Breast epithelium (tissue), 4 donors: ENCODE results near the gene AOC1. TPM values are rescaled to one million over a fixed set of nuclear protein-coding genes. Genes with fewer than 3 reads are reported as not detected.
"Not testable (repeated sequence)": the region's sequence is repeated elsewhere in the genome, so short reads cannot be mapped to it uniquely, and the experiment has no call there.

ENCODE experiments used
- DNase-seq, 2 donors: peaks; one replicate each; pipeline ENCODE4 v3.0.0-alpha.2; 2019; ENCODE audit warnings: low spot score in 2 of 2
- H3K27ac ChIP-seq, 2 donors: fragments of 200-600 bp; sonication (generic) in 1 of 2; one replicate each; pipeline ENCODE4 v1.5.1; 2016 to 2019; ENCODE audit warnings: mild to moderate bottlenecking in 1 of 2
- H3K27me3 ChIP-seq, 2 donors: fragments of 200-600 bp; sonication (generic) in 1 of 2; one replicate each; pipeline versions ENCODE4 v1.5.1 to v1.6.0; 2017 to 2019; ENCODE audit warnings: control low read depth in 1 of 2, mild to moderate bottlenecking in 1 of 2
- H3K36me3 ChIP-seq: fragments of 200-600 bp; one replicate; pipeline ENCODE4 v1.5.1; 2019
- H3K4me1 ChIP-seq, 2 donors: fragments of 200-600 bp; sonication (generic); one replicate each; pipeline ENCODE4 v1.5.1; 2016 to 2019; ENCODE audit warnings: control low read depth in 1 of 2
- H3K4me3 ChIP-seq, 3 donors: fragments of 200-600 bp; sonication (generic); 1 replicate in 2 of 3; 2 replicates in 1 of 3; pipeline ENCODE4 v1.5.1; 2016 to 2019; ENCODE audit warnings: mild to moderate bottlenecking in 3 of 3, moderate library complexity in 2 of 3
- H3K9me3 ChIP-seq, 2 donors: fragments of 200-600 bp; sonication (generic) in 1 of 2; one replicate each; pipeline ENCODE4 v1.5.1; 2016 to 2019; ENCODE audit warnings: control low read depth in 1 of 2
- POLR2A ChIP-seq: fragments of 450-650 bp; IDR thresholded peaks from one replicate; pipeline ENCODE4 v1.6.1; 2016; ENCODE audit warnings: antibody characterized with exemption, mild to moderate bottlenecking, moderate library complexity
- POLR2AphosphoS5 ChIP-seq, 3 donors: sonication (generic); formaldehyde crosslinking; IDR thresholded peaks; one replicate each; pipeline ENCODE4 v1.6.1; 2017; ENCODE audit warnings: antibody characterized with exemption in 3 of 3
- intact Hi-C: fragments of 100-400 bp; cut with DNase I; formaldehyde crosslinking; loops from one replicate; pipeline ENCODE4 v1.15.1; 2023; ENCODE audit warnings: low total_unique reads
- total RNA-seq, 3 donors: library from RNA; depleted of rRNA; stranded (reverse); fragments of >200 nt; gene quantifications; one replicate each; pipeline ENCODE4 v1.1.0, GENCODE V29; 2016
- TF ChIP-seq, protein P1 (sequence below), 3 donors: fragments of 450-650 bp; IDR thresholded peaks; one replicate each; pipeline ENCODE4 v1.5.1; 2016 to 2017; ENCODE audit warnings: antibody characterized with exemption in 3 of 3, mild to moderate bottlenecking in 3 of 3, moderate library complexity in 3 of 3

The AOC1 gene
- total RNA-seq, 3 donors from 2014 or later, result 2.3 TPM; not detected in 2

DNA sequence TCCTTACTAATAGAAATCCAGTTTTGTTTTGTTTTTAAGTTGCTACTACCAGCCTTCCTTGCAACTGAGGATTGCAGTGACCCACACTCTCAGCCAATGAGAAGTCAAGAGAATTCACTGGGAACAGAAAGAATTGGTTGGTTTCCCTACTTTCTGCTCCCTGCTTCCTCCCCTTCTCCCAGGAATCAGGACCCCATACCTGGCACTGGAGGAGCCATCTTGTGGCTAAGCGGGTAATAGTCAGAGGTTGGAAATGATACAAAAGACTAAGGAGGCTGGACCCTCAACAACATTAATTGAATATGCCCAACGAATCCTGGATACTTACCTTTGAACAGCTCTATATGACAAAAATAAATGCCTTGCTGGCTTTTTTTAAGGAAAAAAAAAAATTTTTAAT is 45.5 kb upstream of the AOC1 start:
- Histone ChIP-seq H3K27ac (no peak overlapping the region), H3K36me3 (no peaks in the 10 kb centered on the region), H3K9me3 (peaks cover 16 to 17% of the 10 kb centered on the region in 2 donors), H3K4me1 (no peaks in the 10 kb centered on the region), H3K4me3 (no peak overlapping the region), H3K27me3 (no peaks in the 10 kb centered on the region)
- intact Hi-C loops, result no loop called here
- no peak for TF ChIP-seq POLR2A
- TF ChIP-seq, protein P1, sequence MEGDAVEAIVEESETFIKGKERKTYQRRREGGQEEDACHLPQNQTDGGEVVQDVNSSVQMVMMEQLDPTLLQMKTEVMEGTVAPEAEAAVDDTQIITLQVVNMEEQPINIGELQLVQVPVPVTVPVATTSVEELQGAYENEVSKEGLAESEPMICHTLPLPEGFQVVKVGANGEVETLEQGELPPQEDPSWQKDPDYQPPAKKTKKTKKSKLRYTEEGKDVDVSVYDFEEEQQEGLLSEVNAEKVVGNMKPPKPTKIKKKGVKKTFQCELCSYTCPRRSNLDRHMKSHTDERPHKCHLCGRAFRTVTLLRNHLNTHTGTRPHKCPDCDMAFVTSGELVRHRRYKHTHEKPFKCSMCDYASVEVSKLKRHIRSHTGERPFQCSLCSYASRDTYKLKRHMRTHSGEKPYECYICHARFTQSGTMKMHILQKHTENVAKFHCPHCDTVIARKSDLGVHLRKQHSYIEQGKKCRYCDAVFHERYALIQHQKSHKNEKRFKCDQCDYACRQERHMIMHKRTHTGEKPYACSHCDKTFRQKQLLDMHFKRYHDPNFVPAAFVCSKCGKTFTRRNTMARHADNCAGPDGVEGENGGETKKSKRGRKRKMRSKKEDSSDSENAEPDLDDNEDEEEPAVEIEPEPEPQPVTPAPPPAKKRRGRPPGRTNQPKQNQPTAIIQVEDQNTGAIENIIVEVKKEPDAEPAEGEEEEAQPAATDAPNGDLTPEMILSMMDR (IDR thresholded peaks at IDR 0.05), result no peak
- TF ChIP-seq POLR2AphosphoS5 (IDR thresholded peaks at IDR 0.05), result no peak
- no peak for DNase-seq

DNA sequence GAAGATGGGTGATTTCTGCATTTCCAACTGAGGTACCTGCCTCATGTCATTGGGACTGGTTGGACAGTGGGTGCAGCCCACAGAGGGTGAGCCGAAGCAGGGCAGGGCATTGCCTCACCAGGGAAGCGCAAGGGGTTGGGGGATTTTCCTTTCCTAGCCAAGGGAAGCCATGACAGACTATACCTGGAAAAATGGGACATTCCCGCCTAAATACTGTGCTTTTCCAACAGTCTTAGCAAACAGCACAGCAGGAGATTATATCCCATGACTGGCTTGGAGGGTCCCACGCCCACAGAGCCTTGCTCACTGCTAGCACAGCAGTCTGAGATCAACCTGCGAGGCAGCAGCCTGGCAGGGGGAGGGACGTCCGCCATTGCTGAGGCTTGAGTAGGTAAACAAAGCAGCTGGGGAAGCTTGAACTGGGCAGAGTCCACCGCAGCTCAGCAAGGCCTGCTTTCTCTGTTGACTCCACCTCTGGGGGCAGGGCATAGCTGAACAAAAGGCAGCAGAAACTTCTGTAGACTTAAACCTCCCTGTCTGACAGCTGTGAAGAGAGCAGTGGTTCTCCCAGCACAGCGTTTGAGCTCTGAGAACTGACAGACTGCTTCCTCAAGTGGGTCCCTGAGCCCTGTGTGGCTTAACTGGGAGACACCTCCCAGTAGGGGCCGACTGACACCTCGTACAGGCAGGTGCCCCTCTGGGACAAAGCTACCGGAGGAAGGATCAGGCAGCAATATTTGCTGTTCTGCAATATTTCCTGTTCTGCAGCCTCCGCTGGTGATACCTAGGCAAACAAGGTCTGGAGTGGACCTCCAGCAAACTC is 44.5 kb upstream of the AOC1 start:
- H3K27me3 ChIP-seq, H3K4me1 ChIP-seq, H3K4me3 ChIP-seq, H3K36me3 ChIP-seq, intact Hi-C loops, DNase-seq, H3K27ac ChIP-seq: not testable (repeated sequence)
- H3K9me3 ChIP-seq, result peaks cover 16 to 17% of the 10 kb centered on the region in 2 donors

DNA sequence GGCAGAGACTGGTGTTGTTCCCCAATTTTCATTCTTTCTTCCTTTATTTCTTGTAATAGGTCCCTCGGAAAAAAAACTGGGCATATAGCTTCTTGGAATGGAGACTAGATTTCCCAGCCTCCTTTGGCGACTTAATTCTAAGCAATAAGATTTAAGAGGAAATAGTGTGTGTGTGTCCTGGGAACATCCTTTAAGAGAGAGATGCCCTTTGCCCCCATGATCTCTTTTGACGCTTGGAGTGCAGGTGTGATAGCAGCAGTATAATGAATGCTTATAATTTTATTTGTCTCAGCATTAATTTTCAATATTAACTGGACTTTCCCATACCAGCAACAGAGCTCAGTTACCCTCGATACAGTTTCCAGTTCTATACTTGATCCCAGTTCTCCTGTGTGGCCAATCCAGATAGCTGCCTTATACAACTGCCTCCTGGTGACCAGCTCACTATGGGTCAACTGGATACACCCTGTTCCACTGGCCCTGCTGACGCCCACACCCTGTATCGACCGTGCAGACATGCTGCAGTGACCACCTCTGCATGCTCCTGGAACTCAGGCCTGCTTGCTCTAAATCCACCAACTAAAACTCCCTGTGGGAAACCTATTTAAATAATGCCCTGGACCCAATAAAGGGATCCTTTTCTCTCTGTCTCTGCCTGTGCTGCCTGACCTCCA is 37.9 kb upstream of the AOC1 start:
- no peak for DNase-seq
- H3K27me3 ChIP-seq, result no peaks in the 10 kb centered on the region
- H3K4me1 ChIP-seq, result no peaks in the 10 kb centered on the region
- H3K36me3 ChIP-seq, result no peaks in the 10 kb centered on the region
- intact Hi-C loops, result no loop called here
- peaks cover 4 to 16% of the 10 kb centered on the region in 2 donors for H3K9me3 ChIP-seq
- no peak overlapping the region for H3K4me3 ChIP-seq
- TF ChIP-seq POLR2AphosphoS5 (IDR thresholded peaks at IDR 0.05) (no peak), POLR2A (no peak)
- TF ChIP-seq, protein P1 (IDR thresholded peaks at IDR 0.05), result no peak
- no peak overlapping the region for H3K27ac ChIP-seq

DNA sequence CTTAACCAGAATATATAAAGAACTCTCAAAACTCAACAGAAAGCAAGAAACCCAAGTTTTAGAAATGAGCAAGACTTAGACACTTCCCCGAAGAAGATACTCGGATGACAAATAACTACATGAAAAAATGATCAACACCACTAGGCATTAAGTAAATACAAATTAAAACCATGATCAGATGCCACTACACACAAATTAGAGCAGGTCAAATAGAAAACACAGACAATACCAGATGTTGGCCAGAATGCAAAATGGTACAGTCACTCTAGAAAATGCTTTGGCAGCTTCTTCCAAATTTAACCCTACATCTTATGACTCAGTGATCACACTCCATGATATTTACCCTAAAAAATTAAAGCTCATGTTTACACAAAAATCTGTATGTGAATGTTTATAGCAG is 33.3 kb upstream of the AOC1 start:
- DNase-seq, result no peak
- Histone ChIP-seq H3K27ac (no peak overlapping the region), H3K9me3 (peaks cover 4 to 16% of the 10 kb centered on the region in 2 donors), H3K4me3 (no peak overlapping the region), H3K36me3 (no peaks in the 10 kb centered on the region), H3K27me3 (no peaks in the 10 kb centered on the region), H3K4me1 (no peaks in the 10 kb centered on the region)
- TF ChIP-seq, protein P1 (IDR thresholded peaks at IDR 0.05), result no peak
- TF ChIP-seq POLR2AphosphoS5 (IDR thresholded peaks at IDR 0.05) (no peak), POLR2A (no peak)
- intact Hi-C loops, result no loop called here

DNA sequence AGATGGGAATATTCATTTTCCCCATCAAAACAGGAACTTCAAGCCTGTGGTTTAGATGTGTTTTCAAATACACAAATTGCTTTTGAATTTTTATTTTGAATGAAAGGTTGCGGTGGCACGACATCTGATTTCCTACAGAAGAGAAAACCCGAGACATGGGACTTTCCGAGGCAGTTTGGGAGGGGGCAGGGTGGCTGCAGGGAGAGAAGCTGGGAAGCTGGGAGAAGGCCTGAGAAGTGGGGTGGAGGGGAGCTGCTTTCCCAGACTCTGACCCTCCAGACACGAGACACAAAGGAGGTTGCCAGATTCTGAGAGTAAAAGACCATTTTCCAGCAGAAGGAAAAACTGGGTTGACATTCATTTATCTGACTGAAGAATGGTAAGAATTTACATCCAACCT is 32.2 kb upstream of the AOC1 start:
- intact Hi-C loops, result no loop called here
- TF ChIP-seq POLR2AphosphoS5 (IDR thresholded peaks at IDR 0.05), result no peak
- TF ChIP-seq, protein P1 (IDR thresholded peaks at IDR 0.05), result no peak
- Histone ChIP-seq H3K4me3 (no peak overlapping the region), H3K27me3 (no peaks in the 10 kb centered on the region), H3K9me3 (peaks cover 4 to 16% of the 10 kb centered on the region in 2 donors), H3K27ac (peak overlapping the region in 1 of 2 donors; percentile 19), H3K36me3 (no peaks in the 10 kb centered on the region), H3K4me1 (no peaks in the 10 kb centered on the region)
- no peak for DNase-seq
